Natural killer cell (primary cell): ENCODE measurements around the gene CPA5. TPM values are rescaled to one million over a fixed set of nuclear protein-coding genes. Genes with fewer than 3 reads are reported as not detected.

Experiments
- ATAC-seq, 3 donors: fragments of 150-1000 bp in 2 of 3; fragments of 200-7000 bp in 1 of 3; cut with Tn5 transposase; 1 replicate in 1 of 3; 2 replicates in 2 of 3; pipeline ENCODE4 v1.10.0; 2021; ENCODE audit warnings: mild to moderate bottlenecking in 2 of 3, moderate library complexity in 2 of 3
- DNase-seq, 2 donors: peaks; one replicate each; pipeline versions ENCODE4 v3.0.0 to v3.0.0-alpha.2; 2013 to 2021; ENCODE audit warnings: mixed read lengths in 1 of 2
- H3K27ac ChIP-seq: one replicate; pipeline ENCODE4 v1.5.1; 2013; ENCODE audit warnings: mild to moderate bottlenecking, low read length
- H3K27me3 ChIP-seq: one replicate; pipeline ENCODE4 v1.6.1; 2013; ENCODE audit warnings: low read length; ENCODE audit not compliant: control insufficient read depth, insufficient read depth
- H3K36me3 ChIP-seq: one replicate; pipeline ENCODE4 v1.6.1; 2013; ENCODE audit warnings: low read length; ENCODE audit not compliant: control insufficient read depth, insufficient read depth
- H3K4me1 ChIP-seq: one replicate; pipeline ENCODE4 v1.6.1; 2013; ENCODE audit warnings: low read length; ENCODE audit not compliant: control insufficient read depth, insufficient read depth
- H3K4me3 ChIP-seq: one replicate; pipeline ENCODE4 v1.5.1; 2013; ENCODE audit warnings: low read length
- H3K9me3 ChIP-seq: one replicate; pipeline ENCODE4 v1.6.1; 2013; ENCODE audit warnings: low read length; ENCODE audit not compliant: control insufficient read depth, insufficient read depth
- H3K27ac Mint-ChIP-seq, 2 donors: one replicate each; pipeline ENCODE4 v1.8.0; 2022; ENCODE audit warnings: mild to moderate bottlenecking in 2 of 2, mixed read lengths in 2 of 2, moderate library complexity in 1 of 2
- H3K27me3 Mint-ChIP-seq, 2 donors: one replicate each; pipeline ENCODE4 v1.8.0; 2022; ENCODE audit warnings: low read depth in 2 of 2, mixed read lengths in 2 of 2
- H3K36me3 Mint-ChIP-seq: one replicate; pipeline ENCODE4 v1.8.0; 2022; ENCODE audit warnings: mixed read lengths
- H3K4me1 Mint-ChIP-seq, 2 donors: one replicate each; pipeline ENCODE4 v1.8.0; 2022; ENCODE audit warnings: mixed read lengths in 2 of 2
- H3K4me3 Mint-ChIP-seq: one replicate; pipeline ENCODE4 v1.8.0; 2022; ENCODE audit warnings: mild to moderate bottlenecking, moderate library complexity, mixed read lengths
- H3K9me3 Mint-ChIP-seq, 2 donors: one replicate each; pipeline ENCODE4 v1.8.0; 2022; ENCODE audit warnings: mixed read lengths in 2 of 2
- WGBS: methylation state at CpG from one replicate; pipeline ENCODE4 v1.1.7; 2013; ENCODE audit warnings: missing lambda C conversion rate; ENCODE audit not compliant: insufficient coverage; 5-methylcytosine and 5-hydroxymethylcytosine counted together
- intact Hi-C: fragments of 100-400 bp; cut with micrococcal nuclease; formaldehyde crosslinking; loops from one replicate; pipeline ENCODE4 v1.14.2; 2022
- total RNA-seq, 4 donors: library from RNA; stranded (reverse); fragments of 120-200 nt in 1 of 4; gene quantifications; one replicate each; pipeline versions ENCODE4 v1.2.3 to v1.2.4, GENCODE V29; 2013 to 2022
- TF ChIP-seq, protein P1 (sequence below): fragments of 200-600 bp; IDR thresholded peaks from one replicate; pipeline ENCODE4 v1.8.0; 2022; ENCODE audit warnings: antibody characterized with exemption

CPA5 gene
- total RNA-seq, 3 donors from 2014 or later (not counting 1 experiment from before 2014, with no cell fraction given) = not detected

DNA sequence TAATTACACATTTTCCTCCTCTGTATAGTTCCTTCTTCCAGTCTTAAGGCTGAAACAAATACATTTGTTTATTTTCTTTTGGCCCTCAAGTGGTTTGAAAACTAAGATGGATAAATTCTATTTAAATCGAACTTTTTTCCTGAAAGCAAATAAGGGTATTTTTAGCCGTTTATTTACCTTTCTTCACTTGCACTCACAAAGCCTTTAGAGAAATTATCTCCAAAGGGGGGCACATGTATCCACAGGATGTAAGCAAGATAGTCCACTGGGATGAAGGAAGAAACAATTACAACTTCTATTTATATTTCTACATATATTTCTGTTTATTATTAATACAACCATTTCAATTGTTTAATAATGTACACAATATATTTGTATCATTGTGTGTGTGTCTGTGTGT is 41.5 kb upstream of the CPA5 start:
- no peaks in the 10 kb centered on the region for H3K4me1 Mint-ChIP-seq
- Histone ChIP-seq H3K27ac (no peak overlapping the region), H3K36me3 (no peaks in the 10 kb centered on the region), H3K4me3 (no peak overlapping the region), H3K27me3 (no peaks in the 10 kb centered on the region), H3K4me1 (no peaks in the 10 kb centered on the region), H3K9me3 (no peaks in the 10 kb centered on the region)
- no CpG with 5 or more reads among the region's 2 CpGs for WGBS
- no peaks in the 10 kb centered on the region for H3K9me3 Mint-ChIP-seq
- H3K4me3 Mint-ChIP-seq = no peak overlapping the region
- no peak overlapping the region for H3K27ac Mint-ChIP-seq
- ATAC-seq (no peak), DNase-seq (no peak)
- H3K27me3 Mint-ChIP-seq = peaks cover 4 to 10% of the 10 kb centered on the region in 2 donors
- intact Hi-C loops = no loop called here
- TF ChIP-seq, protein P1, sequence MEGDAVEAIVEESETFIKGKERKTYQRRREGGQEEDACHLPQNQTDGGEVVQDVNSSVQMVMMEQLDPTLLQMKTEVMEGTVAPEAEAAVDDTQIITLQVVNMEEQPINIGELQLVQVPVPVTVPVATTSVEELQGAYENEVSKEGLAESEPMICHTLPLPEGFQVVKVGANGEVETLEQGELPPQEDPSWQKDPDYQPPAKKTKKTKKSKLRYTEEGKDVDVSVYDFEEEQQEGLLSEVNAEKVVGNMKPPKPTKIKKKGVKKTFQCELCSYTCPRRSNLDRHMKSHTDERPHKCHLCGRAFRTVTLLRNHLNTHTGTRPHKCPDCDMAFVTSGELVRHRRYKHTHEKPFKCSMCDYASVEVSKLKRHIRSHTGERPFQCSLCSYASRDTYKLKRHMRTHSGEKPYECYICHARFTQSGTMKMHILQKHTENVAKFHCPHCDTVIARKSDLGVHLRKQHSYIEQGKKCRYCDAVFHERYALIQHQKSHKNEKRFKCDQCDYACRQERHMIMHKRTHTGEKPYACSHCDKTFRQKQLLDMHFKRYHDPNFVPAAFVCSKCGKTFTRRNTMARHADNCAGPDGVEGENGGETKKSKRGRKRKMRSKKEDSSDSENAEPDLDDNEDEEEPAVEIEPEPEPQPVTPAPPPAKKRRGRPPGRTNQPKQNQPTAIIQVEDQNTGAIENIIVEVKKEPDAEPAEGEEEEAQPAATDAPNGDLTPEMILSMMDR = no peak
- H3K36me3 Mint-ChIP-seq = no peaks in the 10 kb centered on the region

DNA sequence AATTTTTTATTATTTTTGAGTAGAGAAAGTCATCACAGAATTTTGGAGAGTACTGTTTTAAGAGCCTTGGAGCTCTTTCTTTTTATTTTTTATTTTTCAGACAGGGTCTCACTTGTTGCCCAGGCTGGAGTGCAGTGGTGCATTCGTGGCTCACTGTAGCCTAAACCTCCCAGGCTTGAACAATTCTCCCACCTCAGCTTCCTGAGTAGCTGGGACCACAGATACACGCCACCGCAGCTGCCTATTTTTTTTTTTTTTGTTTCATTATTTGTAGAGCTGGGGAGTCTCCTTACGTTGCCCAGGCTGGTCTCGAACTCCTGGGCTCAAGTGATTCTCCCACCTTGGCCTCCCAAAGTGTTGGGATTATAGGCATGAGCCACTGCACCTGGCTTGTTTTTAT is 41.1 kb upstream of the CPA5 start:
- DNase-seq (no peak), ATAC-seq (no peak)
- intact Hi-C loops = no loop called here
- Mint-ChIP-seq H3K4me1 (no peaks in the 10 kb centered on the region), H3K27ac (no peak overlapping the region), H3K9me3 (no peaks in the 10 kb centered on the region), H3K4me3 (no peak overlapping the region), H3K27me3 (peaks cover 4 to 7% of the 10 kb centered on the region in 2 donors), H3K36me3 (no peaks in the 10 kb centered on the region)
- no peaks in the 10 kb centered on the region for H3K36me3 ChIP-seq
- H3K9me3 ChIP-seq = no peaks in the 10 kb centered on the region
- no peak overlapping the region for H3K27ac ChIP-seq
- no peaks in the 10 kb centered on the region for H3K27me3 ChIP-seq
- no peaks in the 10 kb centered on the region for H3K4me1 ChIP-seq
- 20% methylated on average over 2 of the region's 5 CpGs for WGBS
- TF ChIP-seq, protein P1 = no peak
- no peak overlapping the region for H3K4me3 ChIP-seq

DNA sequence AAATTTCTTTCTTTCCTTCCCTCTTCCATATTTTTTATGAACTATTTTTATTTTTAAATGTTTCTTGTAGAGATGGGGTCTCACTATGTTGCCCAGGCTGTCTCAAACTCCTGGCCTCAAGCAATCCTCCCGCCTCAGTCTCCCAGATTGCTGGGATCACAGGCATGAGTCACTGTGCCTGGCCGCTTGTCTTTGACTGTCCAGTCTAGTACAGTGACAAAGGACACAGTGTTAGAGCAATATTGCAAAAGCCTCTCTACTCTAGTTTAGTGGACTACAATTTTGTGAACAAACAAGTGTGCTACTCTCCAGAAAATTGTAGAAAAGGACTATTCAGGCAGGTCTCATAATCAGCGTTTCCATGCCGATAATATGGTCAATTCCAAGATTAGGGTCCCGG is 40.6 kb upstream of the CPA5 start:
- H3K4me1 ChIP-seq = no peaks in the 10 kb centered on the region
- intact Hi-C loops = no loop called here
- no peak overlapping the region for H3K27ac Mint-ChIP-seq

DNA sequence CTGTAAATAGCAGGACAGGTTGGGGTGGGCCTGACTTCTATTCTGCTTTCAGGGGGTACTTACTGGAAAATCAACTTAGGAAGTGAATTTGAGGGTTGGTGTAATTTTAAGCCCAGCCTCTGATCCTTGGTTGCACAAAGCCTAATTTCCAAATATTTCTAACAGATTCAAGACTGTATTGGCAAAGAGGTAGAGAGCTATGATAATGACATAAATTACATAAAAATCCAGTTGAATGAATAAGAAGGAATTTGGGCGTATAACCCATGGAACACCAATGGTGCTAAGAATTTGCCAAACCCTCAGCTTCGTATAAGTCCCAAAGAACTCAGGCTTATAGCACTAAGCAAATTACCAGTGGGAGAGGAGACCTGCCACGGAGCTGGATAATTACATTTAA is 39.7 kb upstream of the CPA5 start:
- Histone ChIP-seq H3K27ac (no peak overlapping the region), H3K4me3 (no peak overlapping the region), H3K4me1 (no peaks in the 10 kb centered on the region), H3K27me3 (no peaks in the 10 kb centered on the region), H3K36me3 (no peaks in the 10 kb centered on the region), H3K9me3 (no peaks in the 10 kb centered on the region)
- WGBS = 89% methylated on average over 3 of the region's 3 CpGs
- H3K4me1 Mint-ChIP-seq = no peaks in the 10 kb centered on the region
- intact Hi-C loops = no loop called here
- no peak for DNase-seq
- H3K9me3 Mint-ChIP-seq = no peaks in the 10 kb centered on the region
- no peaks in the 10 kb centered on the region for H3K36me3 Mint-ChIP-seq
- H3K4me3 Mint-ChIP-seq = no peak overlapping the region
- TF ChIP-seq, protein P1 = no peak
- peaks cover 0 to 4% of the 10 kb centered on the region in 2 donors for H3K27me3 Mint-ChIP-seq
- no peak overlapping the region for H3K27ac Mint-ChIP-seq
- no peak for ATAC-seq

More for the DNA sequence above, 40.6 kb upstream of the CPA5 start:
- Histone ChIP-seq H3K9me3 (no peaks in the 10 kb centered on the region), H3K27ac (no peak overlapping the region), H3K27me3 (no peaks in the 10 kb centered on the region), H3K36me3 (no peaks in the 10 kb centered on the region), H3K4me3 (no peak overlapping the region)
- Mint-ChIP-seq H3K4me1 (no peaks in the 10 kb centered on the region), H3K9me3 (no peaks in the 10 kb centered on the region), H3K4me3 (no peak overlapping the region), H3K36me3 (no peaks in the 10 kb centered on the region), H3K27me3 (peaks cover 2 to 4% of the 10 kb centered on the region in 2 donors)
- 95% methylated on average over 5 of the region's 5 CpGs for WGBS
- DNase-seq = no peak
- TF ChIP-seq, protein P1 = no peak
- ATAC-seq = no peak
